H9 (cell line): ENCODE measurements around the gene SLCO3A1. TPM values are rescaled to one million over a fixed set of nuclear protein-coding genes. Genes with fewer than 3 reads are reported as not detected.

Experiments used
- DNase-seq: peaks from one replicate; pipeline ENCODE4 v3.0.0-alpha.2; 2017
- H2AFZ ChIP-seq: one replicate; pipeline ENCODE4 v1.6.1; 2013; ENCODE audit warnings: mild to moderate bottlenecking, low read length, control low read depth, moderate library complexity
- H2AK5ac ChIP-seq: 2 replicates; pipeline ENCODE4 v1.6.1; 2013; ENCODE audit warnings: low read length, control low read depth, mixed read lengths; ENCODE audit not compliant: insufficient read length
- H2BK120ac ChIP-seq: one replicate; pipeline ENCODE4 v1.6.1; 2013; ENCODE audit warnings: low read depth, mild to moderate bottlenecking, low read length, control low read depth, inconsistent platforms; ENCODE audit not compliant: poor library complexity, severe bottlenecking
- H2BK12ac ChIP-seq: 2 replicates; pipeline ENCODE4 v1.6.1; 2013; ENCODE audit warnings: low read length, control low read depth, mixed read lengths, low read depth; ENCODE audit not compliant: insufficient read length
- H2BK15ac ChIP-seq: 2 replicates; pipeline ENCODE4 v1.6.1; 2013; ENCODE audit warnings: low read depth, low read length, control low read depth
- H2BK20ac ChIP-seq: one replicate; pipeline ENCODE4 v1.6.1; 2013; ENCODE audit warnings: low read depth, mild to moderate bottlenecking, low read length, control low read depth, inconsistent platforms; ENCODE audit not compliant: poor library complexity, severe bottlenecking
- H2BK5ac ChIP-seq: 2 replicates; pipeline ENCODE4 v1.6.1; 2013; ENCODE audit warnings: low read length, control low read depth, mixed read lengths; ENCODE audit not compliant: insufficient read length
- H3K14ac ChIP-seq: 2 replicates; pipeline ENCODE4 v1.6.1; 2013; ENCODE audit warnings: low read length, control low read depth; ENCODE audit not compliant: insufficient read depth
- H3K18ac ChIP-seq: 2 replicates; pipeline ENCODE4 v1.6.1; 2013; ENCODE audit warnings: low read depth, mild to moderate bottlenecking, mixed read lengths, low read length, control low read depth; ENCODE audit not compliant: insufficient read length
- H3K23ac ChIP-seq: 2 replicates; pipeline ENCODE4 v1.6.1; 2013; ENCODE audit warnings: low read length, control low read depth, mixed read lengths, low read depth; ENCODE audit not compliant: insufficient read length
- H3K23me2 ChIP-seq: 2 replicates; pipeline ENCODE4 v1.6.1; 2013; ENCODE audit warnings: low read depth, mild to moderate bottlenecking, mixed read lengths, low read length, control low read depth; ENCODE audit not compliant: insufficient read length, poor library complexity, severe bottlenecking
- H3K27ac ChIP-seq: 2 replicates; pipeline ENCODE4 v1.5.1; 2013; ENCODE audit warnings: low read length, control low read depth, mixed read lengths, low read depth; ENCODE audit not compliant: insufficient read length
- H3K27me3 ChIP-seq: 2 replicates; pipeline ENCODE4 v1.6.1; 2013; ENCODE audit warnings: low read length, control low read depth, inconsistent platforms; ENCODE audit not compliant: insufficient read depth
- H3K4ac ChIP-seq: 2 replicates; pipeline ENCODE4 v1.6.1; 2013; ENCODE audit warnings: low read depth, mild to moderate bottlenecking, control low read depth, inconsistent platforms, low read length, moderate library complexity
- H3K4me1 ChIP-seq: 2 replicates; pipeline ENCODE4 v1.6.1; 2013; ENCODE audit warnings: low read length, control low read depth, inconsistent platforms; ENCODE audit not compliant: insufficient read depth
- H3K4me2 ChIP-seq: 2 replicates; pipeline ENCODE4 v1.6.1; 2013; ENCODE audit warnings: low read length, control low read depth, mixed read lengths; ENCODE audit not compliant: insufficient read length, insufficient read depth
- H3K56ac ChIP-seq: 2 replicates; pipeline ENCODE4 v1.6.1; 2013; ENCODE audit warnings: low read depth, mild to moderate bottlenecking, mixed read lengths, low read length, control low read depth; ENCODE audit not compliant: insufficient read length
- H3K79me1 ChIP-seq: 2 replicates; pipeline ENCODE4 v1.6.1; 2013; ENCODE audit warnings: low read depth, mild to moderate bottlenecking, moderate library complexity, low read length, control low read depth, inconsistent platforms; ENCODE audit not compliant: insufficient read depth, poor library complexity, severe bottlenecking
- H3K79me2 ChIP-seq: 2 replicates; pipeline ENCODE4 v1.6.1; 2013; ENCODE audit warnings: low read length, control low read depth, inconsistent platforms; ENCODE audit not compliant: insufficient read depth
- H3K9ac ChIP-seq: 2 replicates; pipeline ENCODE4 v1.6.1; 2013; ENCODE audit warnings: low read length, control low read depth, mixed read lengths; ENCODE audit not compliant: insufficient read length; ENCODE audit errors: extremely low read depth
- H3K9me3 ChIP-seq: one replicate; pipeline ENCODE4 v1.6.1; 2013; ENCODE audit warnings: low read depth, low read length, inconsistent platforms; ENCODE audit not compliant: control insufficient read depth
- H3T11ph ChIP-seq: one replicate; pipeline ENCODE4 v1.6.1; 2013; ENCODE audit warnings: mild to moderate bottlenecking, low read length, control low read depth, inconsistent platforms
- H4K20me1 ChIP-seq: one replicate; pipeline ENCODE4 v1.6.1; 2013; ENCODE audit not compliant: control insufficient read depth, insufficient read length, insufficient read depth
- H4K5ac ChIP-seq: 2 replicates; pipeline ENCODE4 v1.6.1; 2013; ENCODE audit warnings: low read depth, mild to moderate bottlenecking, mixed read lengths, low read length, control low read depth; ENCODE audit not compliant: insufficient read length
- H4K8ac ChIP-seq: replicated peaks from 2 replicates; pipeline ENCODE4 v1.6.1; 2013; ENCODE audit warnings: low read length, control low read depth, mixed read lengths, low read depth; ENCODE audit not compliant: insufficient read length
- H4K91ac ChIP-seq: 2 replicates; pipeline ENCODE4 v1.6.1; 2013; ENCODE audit warnings: low read depth, mild to moderate bottlenecking, moderate library complexity, mixed read lengths, low read length, control low read depth; ENCODE audit not compliant: insufficient read length
- H3K27ac Mint-ChIP-seq, 3 experiments: 2 replicates in 2 of 3; 3 replicates in 1 of 3; pipeline ENCODE4 v1.8.0; 2020 to 2021; ENCODE audit warnings: mixed read lengths in 3 of 3, mild to moderate bottlenecking in 1 of 3, moderate library complexity in 1 of 3
- H3K27me3 Mint-ChIP-seq: 2 replicates; pipeline ENCODE4 v1.8.0; 2021; ENCODE audit warnings: low read depth, mild to moderate bottlenecking, moderate library complexity, mixed read lengths
- H3K36me3 Mint-ChIP-seq, 3 experiments: 2 replicates in 2 of 3; 3 replicates in 1 of 3; pipeline ENCODE4 v1.8.0; 2020 to 2021; ENCODE audit warnings: low read depth in 3 of 3, mixed read lengths in 3 of 3; ENCODE audit not compliant: insufficient read depth in 1 of 3
- H3K4me1 Mint-ChIP-seq, 2 experiments: 2 replicates each; pipeline ENCODE4 v1.8.0; 2020; ENCODE audit warnings: mixed read lengths in 2 of 2
- H3K4me3 Mint-ChIP-seq, 2 experiments: 2 replicates in 1 of 2; 3 replicates in 1 of 2; pipeline ENCODE4 v1.8.0; 2020 to 2021; ENCODE audit warnings: mild to moderate bottlenecking in 2 of 2, mixed read lengths in 2 of 2, moderate library complexity in 1 of 2
- H3K9me3 Mint-ChIP-seq, 2 experiments: 2 replicates in 1 of 2; 3 replicates in 1 of 2; pipeline ENCODE4 v1.8.0; 2020; ENCODE audit warnings: mild to moderate bottlenecking in 2 of 2, mixed read lengths in 2 of 2, moderate library complexity in 1 of 2
- CTCF ChIP-seq: fragments of 200-600 bp; sonication (generic); conservative IDR thresholded peaks from 3 replicates; pipeline ENCODE4 v1.8.0; 2021; ENCODE audit warnings: antibody characterized with exemption, mild to moderate bottlenecking
- WGBS: extraction: QIAGEN DNeasy Blood & Tissue Kit; methylation state at CpG from one replicate; pipeline ENCODE4 v1.1.7; 2013; ENCODE audit warnings: missing lambda C conversion rate, low lambda C conversion rate, mixed read lengths; ENCODE audit not compliant: insufficient read length; ENCODE audit errors: extremely low coverage; 5-methylcytosine and 5-hydroxymethylcytosine counted together
- total RNA-seq: library from RNA; stranded (reverse); gene quantifications from 2 replicates; pipeline ENCODE4 v1.2.1, GENCODE V29; 2021

Gene SLCO3A1
- total RNA-seq, 1 experiment from 2014 or later = 9.4 TPM

DNA sequence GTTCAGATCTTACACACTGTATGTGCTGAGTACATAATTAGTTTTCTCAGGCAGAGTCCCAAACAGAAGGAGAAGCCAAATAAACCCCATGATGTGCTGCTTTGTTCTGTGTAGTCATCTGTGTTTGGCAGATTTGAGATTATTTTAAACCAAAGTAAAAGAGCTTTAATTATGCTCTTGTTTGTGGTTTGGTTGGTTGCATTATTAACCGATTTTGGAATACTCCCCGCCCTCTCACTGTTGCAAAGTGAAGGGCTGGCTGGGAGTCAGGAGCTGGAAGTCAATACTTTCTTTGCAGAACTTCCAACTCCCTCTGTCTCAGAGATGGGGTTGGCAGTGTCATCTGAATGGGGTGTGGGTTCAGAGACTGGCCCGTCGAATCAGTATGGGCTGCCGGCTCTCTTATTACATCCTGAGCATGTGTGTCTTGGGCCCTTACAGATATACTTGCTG, 34.4 kb downstream of the SLCO3A1 start:
- WGBS = no CpG with 5 or more reads among the region's 5 CpGs
- Histone ChIP-seq H3K56ac (no peak overlapping the region), H3K27me3 (no peaks in the 10 kb centered on the region), H3K27ac (no peak overlapping the region), H2BK120ac (no peak overlapping the region), H2BK12ac (no peak overlapping the region), H2BK5ac (no peak overlapping the region), H4K20me1 (no peaks in the 10 kb centered on the region), H3K79me2 (no peaks in the 10 kb centered on the region), H3K14ac (no peak overlapping the region), H3K9ac (no peak overlapping the region), H3K79me1 (no peaks in the 10 kb centered on the region), H4K91ac (no peak overlapping the region), H3T11ph (no peak overlapping the region), H3K23me2 (no peaks in the 10 kb centered on the region), H2BK20ac (no peak overlapping the region), H2BK15ac (no peak overlapping the region), H3K4me2 (no peak overlapping the region), H2AFZ (no peak overlapping the region), H3K18ac (no peak overlapping the region), H3K23ac (no peak overlapping the region), H4K8ac (no peak overlapping the region), H3K4ac (no peak overlapping the region), H4K5ac (no peak overlapping the region), H3K4me1 (no peaks in the 10 kb centered on the region; the same call in 1 of the 2 replicates), H2AK5ac (no peak overlapping the region), H3K9me3 (no peaks in the 10 kb centered on the region)
- Mint-ChIP-seq H3K36me3 (no peaks in the 10 kb centered on the region), H3K27ac (no peak overlapping the region), H3K4me1 (peaks cover 18 to 41% of the 10 kb centered on the region in 2 experiments), H3K4me3 (no peak overlapping the region), H3K9me3 (no peaks in the 10 kb centered on the region), H3K27me3 (no peaks in the 10 kb centered on the region)
- DNase-seq = no peak
- TF ChIP-seq CTCF = no peak
